KMS-11 (cell line): ENCODE data around the gene TSPAN13.

Source experiments
- H2AFZ ChIP-seq: fragments of 200-600 bp; sonication (generic); 2 replicates; pipeline ENCODE4 v1.6.1; 2016; ENCODE audit warnings: antibody characterized with exemption, mixed run types, low read depth
- H3K27ac ChIP-seq: fragments of 200-600 bp; sonication (generic); 2 replicates; pipeline ENCODE4 v1.6.1; 2016; ENCODE audit warnings: mild to moderate bottlenecking, mixed run types
- H3K27me3 ChIP-seq: fragments of 200-600 bp; sonication (generic); 2 replicates; pipeline ENCODE4 v1.6.1; 2017; ENCODE audit warnings: mild to moderate bottlenecking, low read depth, mixed run types, moderate library complexity; ENCODE audit not compliant: insufficient read depth
- H3K36me3 ChIP-seq: fragments of 200-600 bp; sonication (generic); 2 replicates; pipeline ENCODE4 v1.6.1; 2017; ENCODE audit warnings: mild to moderate bottlenecking, mixed run types; ENCODE audit not compliant: insufficient read depth
- H3K4me1 ChIP-seq: fragments of 200-600 bp; sonication (generic); 2 replicates; pipeline ENCODE4 v1.6.1; 2016; ENCODE audit warnings: mild to moderate bottlenecking, low read depth, mixed run types; ENCODE audit not compliant: poor library complexity, severe bottlenecking
- H3K4me2 ChIP-seq: fragments of 200-600 bp; sonication (generic); 2 replicates; pipeline ENCODE4 v1.7.0; 2016; ENCODE audit warnings: mild to moderate bottlenecking, mixed run types
- H3K4me3 ChIP-seq: fragments of 200-600 bp; sonication (generic); IDR thresholded peaks from 2 replicates; pipeline ENCODE4 v1.6.1; 2017; ENCODE audit warnings: low read depth, low read length, mixed read lengths; ENCODE audit not compliant: insufficient read depth
- H3K79me2 ChIP-seq: fragments of 200-600 bp; sonication (generic); 2 replicates; pipeline ENCODE4 v1.6.1; 2016; ENCODE audit warnings: low read depth, mixed run types; ENCODE audit not compliant: insufficient read depth
- H3K9ac ChIP-seq: fragments of 200-600 bp; sonication (generic); 2 replicates; pipeline ENCODE4 v1.6.1; 2016; ENCODE audit warnings: mild to moderate bottlenecking, mixed run types
- H4K20me1 ChIP-seq: fragments of 200-600 bp; sonication (generic); 2 replicates; pipeline ENCODE4 v1.6.1; 2016; ENCODE audit warnings: mild to moderate bottlenecking, mixed run types; ENCODE audit not compliant: insufficient read depth
- CTCF ChIP-seq: fragments of 200-600 bp; sonication (generic); conservative IDR thresholded peaks from 2 replicates; pipeline ENCODE4 v1.6.1; 2017; ENCODE audit warnings: low read depth, mild to moderate bottlenecking, antibody characterized with exemption, low read length, moderate library complexity, mixed read lengths

TSPAN13 gene

GRCh38 chr7:16811551-16811950, 58.0 kb downstream of the TSPAN13 start:
- Histone ChIP-seq H4K20me1 (no peaks in the 10 kb centered on the region), H3K27ac (no peak overlapping the region), H2AFZ (no peak overlapping the region), H3K4me2 (no peak overlapping the region), H3K36me3 (no peaks in the 10 kb centered on the region), H3K9ac (no peak overlapping the region), H3K4me3 (no peak overlapping the region), H3K79me2 (no peaks in the 10 kb centered on the region), H3K4me1 (no peaks in the 10 kb centered on the region), H3K27me3 (no peaks in the 10 kb centered on the region)
- no peak for TF ChIP-seq CTCF

GRCh38 chr7:16812542-16813231, 59.1 kb downstream of the TSPAN13 start:
- H3K27me3 ChIP-seq, result no peaks in the 10 kb centered on the region
- H4K20me1 ChIP-seq, result no peaks in the 10 kb centered on the region
- no peak overlapping the region for H3K4me3 ChIP-seq
- no peak overlapping the region for H3K27ac ChIP-seq
- no peak overlapping the region for H2AFZ ChIP-seq
- H3K4me1 ChIP-seq, result no peaks in the 10 kb centered on the region
- H3K79me2 ChIP-seq, result no peaks in the 10 kb centered on the region
- TF ChIP-seq CTCF, result no peak
- no peak overlapping the region for H3K9ac ChIP-seq
- no peak overlapping the region for H3K4me2 ChIP-seq
- no peaks in the 10 kb centered on the region for H3K36me3 ChIP-seq

DNA sequence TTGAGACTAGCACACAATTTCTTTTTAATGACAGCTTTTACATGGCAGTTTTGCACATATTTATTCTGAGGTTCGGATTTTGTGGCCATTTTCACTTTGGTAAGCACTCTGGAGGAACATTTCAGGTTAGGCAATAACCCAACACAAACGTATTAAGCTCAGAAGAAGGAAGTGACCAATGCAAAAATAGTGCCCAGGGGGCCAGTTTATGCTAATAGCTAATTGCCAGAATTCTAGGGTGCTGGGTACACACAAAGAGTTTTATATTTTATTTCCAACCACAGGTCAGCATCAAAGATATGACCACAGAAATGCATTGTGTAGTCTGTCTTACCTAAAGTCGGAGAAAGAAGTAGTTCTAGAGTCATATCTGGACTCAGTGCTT, 59.7 kb downstream of the TSPAN13 start:
- H2AFZ ChIP-seq, result no peak overlapping the region
- TF ChIP-seq CTCF, result no peak
- H3K9ac ChIP-seq, result no peak overlapping the region
- H3K79me2 ChIP-seq, result no peaks in the 10 kb centered on the region
- no peak overlapping the region for H3K4me3 ChIP-seq
- H3K4me1 ChIP-seq, result no peaks in the 10 kb centered on the region
- no peak overlapping the region for H3K4me2 ChIP-seq
- no peaks in the 10 kb centered on the region for H3K36me3 ChIP-seq
- H3K27ac ChIP-seq, result no peak overlapping the region
- no peaks in the 10 kb centered on the region for H3K27me3 ChIP-seq
- H4K20me1 ChIP-seq, result no peaks in the 10 kb centered on the region

GRCh38 chr7:16815001-16815400, 61.4 kb downstream of the TSPAN13 start:
- no peak for TF ChIP-seq CTCF
- H3K27ac ChIP-seq, result no peak overlapping the region
- H3K4me1 ChIP-seq, result no peaks in the 10 kb centered on the region
- no peak overlapping the region for H3K4me3 ChIP-seq
- no peaks in the 10 kb centered on the region for H3K79me2 ChIP-seq
- H3K4me2 ChIP-seq, result no peak overlapping the region
- H2AFZ ChIP-seq, result no peak overlapping the region
- no peaks in the 10 kb centered on the region for H4K20me1 ChIP-seq
- no peaks in the 10 kb centered on the region for H3K36me3 ChIP-seq
- no peaks in the 10 kb centered on the region for H3K27me3 ChIP-seq
- no peak overlapping the region for H3K9ac ChIP-seq
